Duodenal mucosa (tissue), 2 donors: ENCODE results near the gene CDHR4.
"Not testable (repeated sequence)": the region's sequence is repeated elsewhere in the genome, so short reads cannot be mapped to it uniquely, and the experiment has no call there.

ENCODE experiments used
- H3K27ac ChIP-seq: one replicate; pipeline ENCODE4 v1.7.0; 2013; ENCODE audit warnings: low read depth, low read length
- H3K27me3 ChIP-seq, 2 donors: one replicate each; pipeline ENCODE4 v1.7.0; 2013; ENCODE audit warnings: low read length in 2 of 2, control low read depth in 1 of 2; ENCODE audit not compliant: insufficient read depth in 2 of 2, control insufficient read depth in 1 of 2
- H3K36me3 ChIP-seq, 2 donors: one replicate each; pipeline ENCODE4 v1.7.0; 2013; ENCODE audit warnings: low read length in 2 of 2, control low read depth in 1 of 2; ENCODE audit not compliant: insufficient read depth in 2 of 2, control insufficient read depth in 1 of 2
- H3K4me1 ChIP-seq, 2 donors: one replicate each; pipeline ENCODE4 v1.7.0; 2013; ENCODE audit warnings: low read length in 2 of 2, control low read depth in 1 of 2; ENCODE audit not compliant: insufficient read depth in 2 of 2, control insufficient read depth in 1 of 2
- H3K4me3 ChIP-seq, 2 donors: one replicate each; pipeline ENCODE4 v1.7.0; 2013; ENCODE audit warnings: low read length in 2 of 2, low read depth in 1 of 2
- H3K9ac ChIP-seq, 2 donors: one replicate each; pipeline ENCODE4 v1.7.0; 2013; ENCODE audit warnings: low read length in 2 of 2, low read depth in 1 of 2
- H3K9me3 ChIP-seq, 2 donors: one replicate each; pipeline ENCODE4 v1.7.0; 2013; ENCODE audit warnings: low read length in 2 of 2, control low read depth in 1 of 2; ENCODE audit not compliant: control insufficient read depth in 1 of 2

Gene CDHR4

GRCh38 chr3:49757197-49757596 is 42.5 kb downstream of the CDHR4 start:
- H3K9ac ChIP-seq: no peak overlapping the region
- H3K27me3 ChIP-seq: no peaks in the 10 kb centered on the region
- H3K4me3 ChIP-seq: no peak overlapping the region
- H3K4me1 ChIP-seq: peaks cover 0 to 2% of the 10 kb centered on the region in 2 donors
- no peaks in the 10 kb centered on the region for H3K36me3 ChIP-seq
- no peaks in the 10 kb centered on the region for H3K9me3 ChIP-seq
- H3K27ac ChIP-seq: no peak overlapping the region

- Histone ChIP-seq H3K27ac (no peak overlapping the region), H3K27me3 (no peaks in the 10 kb centered on the region), H3K9ac (no peak overlapping the region), H3K9me3 (no peaks in the 10 kb centered on the region), H3K4me1 (peaks cover 0 to 2% of the 10 kb centered on the region in 2 donors), H3K4me3 (no peak overlapping the region), H3K36me3 (no peaks in the 10 kb centered on the region)
These were observed 43.6 kb downstream of the CDHR4 start for GRCh38 chr3:49756036-49756435.

GRCh38 chr3:49754536-49754935 is 45.1 kb downstream of the CDHR4 start:
- no peaks in the 10 kb centered on the region for H3K9me3 ChIP-seq
- H3K27ac ChIP-seq: no peak overlapping the region
- no peak overlapping the region for H3K9ac ChIP-seq
- no peaks in the 10 kb centered on the region for H3K27me3 ChIP-seq
- peaks cover 0 to 4% of the 10 kb centered on the region in 2 donors for H3K36me3 ChIP-seq
- no peak overlapping the region for H3K4me3 ChIP-seq
- peaks cover 0 to under 1% of the 10 kb centered on the region in 2 donors for H3K4me1 ChIP-seq

- peaks cover 6 to 16% of the 10 kb centered on the region in 2 donors for H3K36me3 ChIP-seq
- H3K4me1 ChIP-seq: no peaks in the 10 kb centered on the region
- no peak overlapping the region for H3K27ac ChIP-seq
- H3K9me3 ChIP-seq: no peaks in the 10 kb centered on the region
- no peak overlapping the region for H3K9ac ChIP-seq
- no peak overlapping the region for H3K4me3 ChIP-seq
- no peaks in the 10 kb centered on the region for H3K27me3 ChIP-seq
These were observed 48.2 kb downstream of the CDHR4 start for GRCh38 chr3:49751501-49751900.

GRCh38 chr3:49750056-49750455 is 49.6 kb downstream of the CDHR4 start:
- H3K4me1 ChIP-seq: no peaks in the 10 kb centered on the region

GRCh38 chr3:49748874-49749273 is 50.8 kb downstream of the CDHR4 start:
- not testable (repeated sequence) for H3K27me3 ChIP-seq, H3K27ac ChIP-seq, H3K4me1 ChIP-seq, H3K9ac ChIP-seq, H3K9me3 ChIP-seq, H3K4me3 ChIP-seq
- peaks cover 6 to 22% of the 10 kb centered on the region in 2 donors for H3K36me3 ChIP-seq

More at GRCh38 chr3:49750056-49750455, 49.6 kb downstream of the CDHR4 start:
- Histone ChIP-seq H3K27ac (no peak overlapping the region), H3K4me3 (no peak overlapping the region), H3K9ac (no peak overlapping the region), H3K36me3 (peaks cover 6 to 17% of the 10 kb centered on the region in 2 donors), H3K9me3 (no peaks in the 10 kb centered on the region), H3K27me3 (no peaks in the 10 kb centered on the region)

GRCh38 chr3:49747792-49748480 is 51.7 kb downstream of the CDHR4 start:
- peaks cover 6 to 24% of the 10 kb centered on the region in 2 donors for H3K36me3 ChIP-seq
- H3K9me3 ChIP-seq: no peaks in the 10 kb centered on the region
- no peak overlapping the region for H3K4me3 ChIP-seq
- H3K27ac ChIP-seq: no peak overlapping the region
- no peaks in the 10 kb centered on the region for H3K27me3 ChIP-seq
- no peaks in the 10 kb centered on the region for H3K4me1 ChIP-seq
- no peak overlapping the region for H3K9ac ChIP-seq

GRCh38 chr3:49745986-49746385 is 53.7 kb downstream of the CDHR4 start:
- Histone ChIP-seq H3K27me3 (no peaks in the 10 kb centered on the region), H3K36me3 (peaks cover 6 to 26% of the 10 kb centered on the region in 2 donors), H3K4me3 (no peak overlapping the region), H3K27ac (no peak overlapping the region), H3K9me3 (no peaks in the 10 kb centered on the region), H3K9ac (no peak overlapping the region), H3K4me1 (no peaks in the 10 kb centered on the region)
